HL-60 (cell line): ENCODE measurements around the gene DIO2.

Source experiments
- DNase-seq, 2 experiments: peaks; one replicate each; pipeline ENCODE4 v3.0.0-alpha.2; 2010 to 2020; ENCODE audit warnings: low read depth in 1 of 2, low spot score in 1 of 2
- H3K27ac ChIP-seq: fragments of 250-450 bp; sonication (Bioruptor Pico); replicated peaks from 2 replicates; pipeline ENCODE4 v1.5.1; 2020; ENCODE audit warnings: mild to moderate bottlenecking, moderate library complexity
- H3K27me3 ChIP-seq: fragments of 250-450 bp; sonication (Bioruptor Pico); 2 replicates; pipeline ENCODE4 v1.5.1; 2021; ENCODE audit warnings: mild to moderate bottlenecking, moderate library complexity; ENCODE audit not compliant: insufficient read depth, poor library complexity, severe bottlenecking
- H3K4me3 ChIP-seq: replicated peaks from 2 replicates; pipeline ENCODE4 v1.5.1; 2011; ENCODE audit warnings: mild to moderate bottlenecking, control low read depth, low read length; ENCODE audit not compliant: insufficient read depth
- CTCF ChIP-seq: IDR thresholded peaks from one replicate; pipeline ENCODE4 v1.5.1; 2011; ENCODE audit warnings: low read length, control low read depth, inconsistent platforms; ENCODE audit not compliant: insufficient read depth
- GABPA ChIP-seq: IDR thresholded peaks from 2 replicates; pipeline ENCODE4 v1.6.1; 2012; ENCODE audit warnings: low read depth
- POLR2AphosphoS5 ChIP-seq: IDR thresholded peaks from 2 replicates; pipeline ENCODE4 v1.6.1; 2012; ENCODE audit warnings: low read depth
- REST ChIP-seq: IDR thresholded peaks from 2 replicates; pipeline ENCODE4 v1.6.1; 2012; ENCODE audit warnings: low read depth; ENCODE audit not compliant: insufficient replicate concordance
- SPI1 ChIP-seq: IDR thresholded peaks from 2 replicates; pipeline ENCODE4 v1.6.1; 2012; ENCODE audit warnings: low read depth, mild to moderate bottlenecking, borderline replicate concordance

DIO2 gene

GRCh38 chr14:80215081-80215480, 3.8 kb upstream of the DIO2 start:
- H3K27me3 ChIP-seq: no peaks in the 10 kb centered on the region
- H3K27ac ChIP-seq: no peak overlapping the region
- TF ChIP-seq GABPA (no peak), REST (no peak), SPI1 (no peak)
- no peak overlapping the region for H3K4me3 ChIP-seq
- no peak for DNase-seq

GRCh38 chr14:80213602-80214001, 2.3 kb upstream of the DIO2 start:
- no peak overlapping the region for H3K4me3 ChIP-seq
- H3K27ac ChIP-seq: no peak overlapping the region
- TF ChIP-seq CTCF (peak; percentile 2), REST (no peak)
- H3K27me3 ChIP-seq: no peaks in the 10 kb centered on the region
- peak; percentile 22 to 37 for DNase-seq

GRCh38 chr14:80212023-80212397, 706 bp upstream of the DIO2 start:
- H3K27ac ChIP-seq: no peak overlapping the region
- no peaks in the 10 kb centered on the region for H3K27me3 ChIP-seq
- no peak for DNase-seq
- H3K4me3 ChIP-seq: no peak overlapping the region
- no peak for TF ChIP-seq GABPA
- no peak for TF ChIP-seq SPI1
- TF ChIP-seq CTCF: no peak
- no peak for TF ChIP-seq REST
- TF ChIP-seq POLR2AphosphoS5: no peak

GRCh38 chr14:80208461-80208860, 2.8 kb downstream of the DIO2 start:
- Histone ChIP-seq H3K4me3 (no peak overlapping the region), H3K27ac (no peak overlapping the region), H3K27me3 (no peaks in the 10 kb centered on the region)
- no peak for DNase-seq
- TF ChIP-seq SPI1 (no peak), POLR2AphosphoS5 (no peak)
